Upper lobe of left lung (tissue), 4 donors: ENCODE results near the gene M6PR.

Experiments used
- EP300 ChIP-seq, 4 donors: sonication (generic); formaldehyde crosslinking; IDR thresholded peaks; one replicate each; pipeline ENCODE4 v1.5.1; 2017; ENCODE audit warnings: antibody characterized with exemption in 4 of 4, control low read depth in 2 of 4
- POLR2A ChIP-seq, 4 donors: fragments of 450-650 bp; IDR thresholded peaks; one replicate each; pipeline ENCODE4 v1.5.1; 2016 to 2017; ENCODE audit warnings: antibody characterized with exemption in 4 of 4, mild to moderate bottlenecking in 2 of 4
- POLR2AphosphoS5 ChIP-seq, 2 donors: sonication (generic); formaldehyde crosslinking; IDR thresholded peaks; one replicate each; pipeline ENCODE4 v1.5.1; 2017; ENCODE audit warnings: antibody characterized with exemption in 2 of 2
- TF ChIP-seq, protein P1 (sequence below), 6 experiments: fragments of 450-650 bp in 4 of 6; fragments of 200-600 bp in 2 of 6; sonication (generic) in 2 of 6; IDR thresholded peaks; one replicate each; pipeline ENCODE4 v1.5.1; 2016 to 2019; ENCODE audit warnings: antibody characterized with exemption in 6 of 6

DNA sequence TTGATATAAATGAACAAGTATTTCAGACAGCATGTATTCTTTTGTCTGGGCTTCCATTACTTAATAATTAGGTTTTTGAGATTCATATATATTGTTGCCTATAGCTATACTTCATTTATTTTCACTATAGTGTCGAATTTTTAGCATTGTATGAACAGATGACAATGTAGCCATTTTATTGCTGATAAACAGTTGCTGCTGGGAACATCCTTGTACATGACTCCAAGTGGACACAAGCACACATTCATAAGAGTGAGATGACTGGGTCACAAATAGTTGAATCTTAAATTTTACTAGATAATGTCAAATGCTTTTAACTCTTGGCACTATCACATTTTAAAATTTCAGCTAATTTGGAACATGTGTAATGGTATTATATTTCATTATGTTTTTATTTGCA is 54.5 kb downstream of the M6PR start:
- TF ChIP-seq, protein P1, sequence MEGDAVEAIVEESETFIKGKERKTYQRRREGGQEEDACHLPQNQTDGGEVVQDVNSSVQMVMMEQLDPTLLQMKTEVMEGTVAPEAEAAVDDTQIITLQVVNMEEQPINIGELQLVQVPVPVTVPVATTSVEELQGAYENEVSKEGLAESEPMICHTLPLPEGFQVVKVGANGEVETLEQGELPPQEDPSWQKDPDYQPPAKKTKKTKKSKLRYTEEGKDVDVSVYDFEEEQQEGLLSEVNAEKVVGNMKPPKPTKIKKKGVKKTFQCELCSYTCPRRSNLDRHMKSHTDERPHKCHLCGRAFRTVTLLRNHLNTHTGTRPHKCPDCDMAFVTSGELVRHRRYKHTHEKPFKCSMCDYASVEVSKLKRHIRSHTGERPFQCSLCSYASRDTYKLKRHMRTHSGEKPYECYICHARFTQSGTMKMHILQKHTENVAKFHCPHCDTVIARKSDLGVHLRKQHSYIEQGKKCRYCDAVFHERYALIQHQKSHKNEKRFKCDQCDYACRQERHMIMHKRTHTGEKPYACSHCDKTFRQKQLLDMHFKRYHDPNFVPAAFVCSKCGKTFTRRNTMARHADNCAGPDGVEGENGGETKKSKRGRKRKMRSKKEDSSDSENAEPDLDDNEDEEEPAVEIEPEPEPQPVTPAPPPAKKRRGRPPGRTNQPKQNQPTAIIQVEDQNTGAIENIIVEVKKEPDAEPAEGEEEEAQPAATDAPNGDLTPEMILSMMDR (IDR thresholded peaks at IDR 0.05), result no peak
- no peak for TF ChIP-seq EP300 (IDR thresholded peaks at IDR 0.05)
- TF ChIP-seq POLR2A (IDR thresholded peaks at IDR 0.05), result no peak
- no peak for TF ChIP-seq POLR2AphosphoS5 (IDR thresholded peaks at IDR 0.05)
